OCI-LY7 (cell line): ENCODE measurements around the gene KIAA1217. TPM values are rescaled to one million over a fixed set of nuclear protein-coding genes. Genes with fewer than 3 reads are reported as not detected.

ENCODE experiments used
- BruUV-seq: library from RNA; stranded (reverse); fragments of 400-500 nt; replicated peaks from 2 replicates; lab custom pipeline; 2021; lab: Mats Ljungman, UMichigan
- CTCF ChIA-PET: fragments of 300-600 bp; sonication (Branson Sonifier 250); formaldehyde crosslinking; loops from one replicate; lab custom pipeline; 2022; ENCODE audit warnings: antibody characterized with exemption; ENCODE audit not compliant: unreplicated experiment; lab: Charles Lee
- POLR2A ChIA-PET: fragments of 300-600 bp; sonication (Branson Sonifier 250); formaldehyde crosslinking; loops from one replicate; lab custom pipeline; 2022; ENCODE audit warnings: antibody characterized with exemption; lab: Charles Lee
- DNase-seq: peaks from one replicate; pipeline ENCODE4 v3.0.0-alpha.2; 2015; ENCODE audit warnings: low spot score
- H2AFZ ChIP-seq: fragments of 200-600 bp; sonication (generic), shearing (Covaris generic); 2 replicates; pipeline ENCODE4 v1.6.1; 2014; ENCODE audit warnings: mild to moderate bottlenecking, antibody characterized with exemption, low read length, moderate library complexity
- H3K27ac ChIP-seq: fragments of 200-600 bp; sonication (generic); 2 replicates; pipeline ENCODE4 v1.5.1; 2014; ENCODE audit warnings: mixed run types, low read depth, mild to moderate bottlenecking, moderate library complexity, low read length, inconsistent platforms; ENCODE audit not compliant: poor library complexity, severe bottlenecking
- H3K36me3 ChIP-seq: fragments of 200-600 bp; sonication (generic); 2 replicates; pipeline ENCODE4 v1.6.1; 2014; ENCODE audit warnings: mild to moderate bottlenecking, antibody characterized with exemption, low read length, moderate library complexity, mixed read lengths; ENCODE audit not compliant: insufficient read depth
- H3K4me1 ChIP-seq: fragments of 200-600 bp; sonication (generic); 2 replicates; pipeline ENCODE4 v1.5.1; 2014; ENCODE audit warnings: mild to moderate bottlenecking, low read length; ENCODE audit not compliant: insufficient read depth, poor library complexity, severe bottlenecking
- H3K4me2 ChIP-seq: fragments of 200-600 bp; sonication (generic); 2 replicates; pipeline ENCODE4 v1.6.1; 2014; ENCODE audit warnings: mild to moderate bottlenecking, low read length
- H3K4me3 ChIP-seq: fragments of 200-600 bp; sonication (generic); 2 replicates; pipeline ENCODE4 v1.5.1; 2014; ENCODE audit warnings: mild to moderate bottlenecking, low read depth, low read length; ENCODE audit not compliant: poor library complexity, severe bottlenecking
- H3K79me2 ChIP-seq: fragments of 200-600 bp; sonication (generic); 2 replicates; pipeline ENCODE4 v1.6.1; 2016; ENCODE audit warnings: low read depth, mild to moderate bottlenecking, low read length, moderate library complexity, mixed read lengths; ENCODE audit not compliant: insufficient read depth
- H3K9me2 ChIP-seq: fragments of 200-600 bp; sonication (generic); 2 replicates; pipeline ENCODE4 v1.6.1; 2016; ENCODE audit warnings: mild to moderate bottlenecking, low read length, mixed read lengths; ENCODE audit not compliant: insufficient read depth
- H3K9me3 ChIP-seq: fragments of 200-600 bp; sonication (generic); 2 replicates; pipeline ENCODE4 v1.6.1; 2014; ENCODE audit warnings: mild to moderate bottlenecking, mixed run types, low read length, mixed read lengths
- H4K20me1 ChIP-seq: fragments of 200-600 bp; sonication (generic); 2 replicates; pipeline ENCODE4 v1.6.1; 2014; ENCODE audit warnings: mild to moderate bottlenecking, antibody characterized with exemption, low read length, moderate library complexity, mixed read lengths; ENCODE audit not compliant: insufficient read depth
- CTCF ChIP-seq: fragments of 200-600 bp; sonication (generic); conservative IDR thresholded peaks from 2 replicates; pipeline ENCODE4 v1.5.1; 2014; ENCODE audit warnings: mild to moderate bottlenecking, antibody characterized with exemption, low read length, moderate library complexity, mixed read lengths
- EZH2phosphoT487 ChIP-seq: fragments of 200-600 bp; sonication (generic); IDR thresholded peaks from 2 replicates; pipeline ENCODE4 v1.6.1; 2018; ENCODE audit warnings: low read depth, borderline replicate concordance, mild to moderate bottlenecking, mixed run types, antibody characterized with exemption, low read length, moderate library complexity, mixed read lengths
- intact Hi-C: fragments of 100-400 bp; cut with micrococcal nuclease; formaldehyde crosslinking; loops from one replicate; pipeline ENCODE4 v1.10.0; 2022; ENCODE audit not compliant: unreplicated experiment
- total RNA-seq, 2 experiments: library from RNA; depleted of rRNA in 1 of 2; stranded (reverse); fragments of >200 nt in 1 of 2; shearing (Covaris generic) in 1 of 2; gene quantifications; 2 replicates each; pipeline ENCODE4 v1.2.3, GENCODE V29; 2014 to 2022

The KIAA1217 gene
- total RNA-seq, 2 experiments from 2014 or later: not detected

DNA sequence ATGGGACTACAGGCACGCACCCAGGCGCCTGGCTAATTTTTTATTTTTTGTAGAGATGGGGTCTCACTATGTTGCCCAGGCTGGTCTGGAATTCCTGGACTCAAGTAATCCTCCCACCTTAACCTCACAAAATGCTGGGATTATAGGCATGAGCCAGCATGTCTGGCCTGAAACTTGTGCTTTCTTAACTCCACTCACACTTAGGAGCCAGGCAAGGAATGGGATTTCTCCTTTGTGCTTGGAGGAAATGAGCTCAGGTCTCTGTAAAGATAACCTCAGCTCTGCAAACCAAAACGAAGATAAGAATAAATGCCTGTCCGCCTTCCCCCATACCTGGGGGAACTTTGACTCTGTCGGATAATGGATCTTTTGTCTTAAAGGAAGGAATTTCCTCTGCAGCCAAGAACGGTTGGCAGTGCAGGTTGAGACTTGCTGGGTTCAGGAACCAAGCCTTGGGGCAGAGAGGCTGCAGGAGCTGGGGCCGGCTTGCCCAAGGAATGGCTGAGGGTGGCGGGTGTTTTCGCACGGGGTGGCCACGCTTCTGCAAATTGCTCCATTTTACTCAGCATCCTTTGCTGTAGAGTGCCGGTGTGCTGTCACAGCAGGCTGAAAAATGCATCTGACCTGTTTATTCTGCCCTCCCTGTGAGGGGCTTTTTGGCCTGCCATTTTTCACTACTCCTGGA lies 174.2 kb downstream of the KIAA1217 start:
- no peak overlapping the region for H3K27ac ChIP-seq
- BruUV-seq: no TSS peak

DNA sequence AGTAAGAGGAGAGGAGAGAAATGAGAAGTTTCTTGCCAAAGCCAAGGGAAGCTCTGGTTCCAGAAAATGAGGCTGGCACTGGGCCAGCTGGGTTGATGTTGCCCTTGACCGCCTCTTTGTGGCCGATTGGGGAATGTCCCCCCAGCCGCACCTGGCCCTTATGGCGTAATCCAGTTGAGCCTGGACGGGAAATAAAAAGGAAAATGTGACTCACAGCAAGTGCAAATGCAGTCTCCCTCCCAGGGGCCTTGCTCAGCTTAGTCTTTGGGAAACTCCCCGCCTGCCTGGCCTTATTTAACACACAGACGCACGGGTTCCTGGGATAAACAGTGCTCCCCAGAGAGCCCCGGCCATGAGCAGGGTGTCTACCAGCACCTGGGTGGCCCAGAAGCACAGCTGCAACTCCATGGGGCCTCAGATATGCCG lies 174.8 kb downstream of the KIAA1217 start:
- Histone ChIP-seq H3K27ac (no peak overlapping the region), H2AFZ (no peak overlapping the region), H3K4me1 (no peaks in the 10 kb centered on the region), H3K36me3 (no peaks in the 10 kb centered on the region), H4K20me1 (no peaks in the 10 kb centered on the region), H3K9me2 (no peaks in the 10 kb centered on the region), H3K4me2 (no peak overlapping the region), H3K9me3 (no peaks in the 10 kb centered on the region), H3K79me2 (no peaks in the 10 kb centered on the region), H3K4me3 (no peak overlapping the region)
- no peak for DNase-seq
- ChIA-PET CTCF (no interaction called here), POLR2A (interaction anchor here (1.0 kb wide), 1 partner anchor 9 kb away, joined by 3 read pairs; no protein-coding TSS in a partner anchor)
- peak; percentile 20; the same call in 1 of the 2 replicates for TF ChIP-seq CTCF
- TF ChIP-seq EZH2phosphoT487: no peak
- BruUV-seq: no TSS peak
- intact Hi-C loops: no loop called here

More for the DNA sequence above, 174.2 kb downstream of the KIAA1217 start:
- CTCF ChIA-PET: no interaction called here
- no peak overlapping the region for H2AFZ ChIP-seq
- no peak for TF ChIP-seq EZH2phosphoT487
- no peak for TF ChIP-seq CTCF
- H3K9me2 ChIP-seq: no peaks in the 10 kb centered on the region
- H3K9me3 ChIP-seq: no peaks in the 10 kb centered on the region
- H3K4me3 ChIP-seq: no peak overlapping the region
- H3K4me1 ChIP-seq: no peaks in the 10 kb centered on the region
- H4K20me1 ChIP-seq: no peaks in the 10 kb centered on the region
- H3K36me3 ChIP-seq: no peaks in the 10 kb centered on the region
- intact Hi-C loops: no loop called here
- no peak overlapping the region for H3K4me2 ChIP-seq
- no peaks in the 10 kb centered on the region for H3K79me2 ChIP-seq
- POLR2A ChIA-PET: interaction anchor here (1.0 kb wide), 1 partner anchor 9 kb away, joined by 3 read pairs; no protein-coding TSS in a partner anchor
- DNase-seq: no peak

DNA sequence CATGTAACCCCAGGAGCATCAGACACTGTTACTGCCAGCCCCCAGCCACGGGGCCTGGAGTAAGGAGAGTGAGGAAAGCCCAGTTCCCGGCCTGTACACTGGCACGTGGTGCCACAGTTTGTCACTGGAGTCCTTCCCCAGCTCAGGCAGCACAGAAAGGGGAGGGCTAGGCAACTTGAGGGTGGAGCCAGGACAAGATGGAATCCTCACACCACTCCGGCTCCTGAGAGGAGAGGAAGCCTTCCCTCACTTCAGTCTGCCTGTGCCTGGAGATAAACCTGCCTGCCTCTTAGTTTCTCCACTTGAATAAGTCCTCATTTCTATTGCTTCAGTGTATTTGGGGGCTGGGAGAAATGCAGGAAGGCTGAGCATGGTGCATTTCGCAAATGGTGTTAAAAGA lies 176.0 kb downstream of the KIAA1217 start:
- Histone ChIP-seq H3K9me3 (no peaks in the 10 kb centered on the region), H3K9me2 (no peaks in the 10 kb centered on the region), H2AFZ (no peak overlapping the region), H3K4me2 (no peak overlapping the region), H3K27ac (no peak overlapping the region), H3K4me1 (no peaks in the 10 kb centered on the region), H4K20me1 (no peaks in the 10 kb centered on the region), H3K36me3 (no peaks in the 10 kb centered on the region), H3K79me2 (no peaks in the 10 kb centered on the region), H3K4me3 (no peak overlapping the region)
- DNase-seq: no peak
- no TSS peak for BruUV-seq
- POLR2A ChIA-PET: no interaction called here
- CTCF ChIA-PET: no interaction called here
- intact Hi-C loops: no loop called here
- TF ChIP-seq EZH2phosphoT487: no peak
- TF ChIP-seq CTCF: no peak
